ENCODE data around the gene RBM17. TPM values are rescaled to one million over a fixed set of nuclear protein-coding genes. Genes with fewer than 3 reads are reported as not detected.
A peak's percentile ranks its signal among the peaks of the same experiment; 100 is the strongest.

RBM17 gene
- total RNA-seq, 1 experiment from 2014 or later: 28.4 TPM

- H3K36me3 ChIP-seq (ENCODE audit: low read depth, low read length): no peaks in the 10 kb centered on the region
- ATAC-seq (no peak), DNase-seq (no peak)
- H3K27me3 ChIP-seq (ENCODE audit: low read length): no peaks in the 10 kb centered on the region
- ChIA-PET CTCF (no interaction called here), POLR2A (ENCODE audit: unreplicated experiment) (no interaction called here)
- intact Hi-C loops (cut with micrococcal nuclease): no loop called here
- H3K79me2 ChIP-seq (ENCODE audit: low read length): peaks cover 11% of the 10 kb centered on the region
- no peaks in the 10 kb centered on the region for H4K20me1 ChIP-seq (ENCODE audit: low read length)
- H3K9ac ChIP-seq (ENCODE audit: low read length): no peak overlapping the region
- no peaks in the 10 kb centered on the region; the same call in 1 of the 2 replicates for H3K4me1 ChIP-seq (ENCODE audit: insufficient read depth, low read length)
- H3F3A ChIP-seq (ENCODE audit: low read length, unreplicated experiment): no peaks in the 10 kb centered on the region
- H3K9me3 ChIP-seq (ENCODE audit: low read length): no peaks in the 10 kb centered on the region
- H2AFZ ChIP-seq (ENCODE audit: low read length): no peak overlapping the region
- TF ChIP-seq EZH2phosphoT487 (IDR thresholded peaks at IDR 0.05; ENCODE audit: borderline replicate concordance, low read length) (no peak), EZH2 (IDR thresholded peaks at IDR 0.05; ENCODE audit: low read length, unreplicated experiment) (no peak)
- TF ChIP-seq, protein P1, sequence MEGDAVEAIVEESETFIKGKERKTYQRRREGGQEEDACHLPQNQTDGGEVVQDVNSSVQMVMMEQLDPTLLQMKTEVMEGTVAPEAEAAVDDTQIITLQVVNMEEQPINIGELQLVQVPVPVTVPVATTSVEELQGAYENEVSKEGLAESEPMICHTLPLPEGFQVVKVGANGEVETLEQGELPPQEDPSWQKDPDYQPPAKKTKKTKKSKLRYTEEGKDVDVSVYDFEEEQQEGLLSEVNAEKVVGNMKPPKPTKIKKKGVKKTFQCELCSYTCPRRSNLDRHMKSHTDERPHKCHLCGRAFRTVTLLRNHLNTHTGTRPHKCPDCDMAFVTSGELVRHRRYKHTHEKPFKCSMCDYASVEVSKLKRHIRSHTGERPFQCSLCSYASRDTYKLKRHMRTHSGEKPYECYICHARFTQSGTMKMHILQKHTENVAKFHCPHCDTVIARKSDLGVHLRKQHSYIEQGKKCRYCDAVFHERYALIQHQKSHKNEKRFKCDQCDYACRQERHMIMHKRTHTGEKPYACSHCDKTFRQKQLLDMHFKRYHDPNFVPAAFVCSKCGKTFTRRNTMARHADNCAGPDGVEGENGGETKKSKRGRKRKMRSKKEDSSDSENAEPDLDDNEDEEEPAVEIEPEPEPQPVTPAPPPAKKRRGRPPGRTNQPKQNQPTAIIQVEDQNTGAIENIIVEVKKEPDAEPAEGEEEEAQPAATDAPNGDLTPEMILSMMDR (conservative IDR thresholded peaks at IDR 0.05; ENCODE audit: low read depth, low read length): no peak
- no peak overlapping the region for H3K4me3 ChIP-seq (ENCODE audit: low read length)
- H3K4me2 ChIP-seq (ENCODE audit: low read length): no peak overlapping the region
- no peaks in the 10 kb centered on the region for H3K9me2 ChIP-seq (replicated peaks; ENCODE audit: low read length)
- no peak overlapping the region for H3K27ac ChIP-seq (ENCODE audit: low read length)
- BruUV-seq (replicated peaks): no TSS peak
Observed at GRCh38 chr10:6146921-6147320, 58.1 kb downstream of the RBM17 start.

- H3K9ac ChIP-seq (ENCODE audit: low read length): no peak overlapping the region
- no peaks in the 10 kb centered on the region for H4K20me1 ChIP-seq (ENCODE audit: low read length)
- H3K27me3 ChIP-seq (ENCODE audit: low read length): no peaks in the 10 kb centered on the region
- no TSS peak for BruUV-seq (replicated peaks)
- no peak overlapping the region for H3K4me2 ChIP-seq (ENCODE audit: low read length)
- no peaks in the 10 kb centered on the region for H3K9me2 ChIP-seq (replicated peaks; ENCODE audit: low read length)
- ChIA-PET CTCF (no interaction called here), POLR2A (ENCODE audit: unreplicated experiment) (no interaction called here)
- TF ChIP-seq, protein P1 (conservative IDR thresholded peaks at IDR 0.05; ENCODE audit: low read depth, low read length): no peak
- TF ChIP-seq EZH2 (IDR thresholded peaks at IDR 0.05; ENCODE audit: low read length, unreplicated experiment) (no peak), EZH2phosphoT487 (IDR thresholded peaks at IDR 0.05; ENCODE audit: borderline replicate concordance, low read length) (no peak)
- no peak for DNase-seq
- H3K4me3 ChIP-seq (ENCODE audit: low read length): no peak overlapping the region
- H3K27ac ChIP-seq (ENCODE audit: low read length): no peak overlapping the region
- no peaks in the 10 kb centered on the region for H3F3A ChIP-seq (ENCODE audit: low read length, unreplicated experiment)
- H3K79me2 ChIP-seq (ENCODE audit: low read length): peaks cover 11% of the 10 kb centered on the region
- no peaks in the 10 kb centered on the region for H3K4me1 ChIP-seq (ENCODE audit: insufficient read depth, low read length)
- H3K9me3 ChIP-seq (ENCODE audit: low read length): no peaks in the 10 kb centered on the region
- ATAC-seq: no peak
- H2AFZ ChIP-seq (ENCODE audit: low read length): no peak overlapping the region
- H3K36me3 ChIP-seq (ENCODE audit: low read depth, low read length): no peaks in the 10 kb centered on the region
- intact Hi-C loops (cut with micrococcal nuclease): no loop called here
Observed at GRCh38 chr10:6148251-6148701, 59.4 kb downstream of the RBM17 start.

DNA sequence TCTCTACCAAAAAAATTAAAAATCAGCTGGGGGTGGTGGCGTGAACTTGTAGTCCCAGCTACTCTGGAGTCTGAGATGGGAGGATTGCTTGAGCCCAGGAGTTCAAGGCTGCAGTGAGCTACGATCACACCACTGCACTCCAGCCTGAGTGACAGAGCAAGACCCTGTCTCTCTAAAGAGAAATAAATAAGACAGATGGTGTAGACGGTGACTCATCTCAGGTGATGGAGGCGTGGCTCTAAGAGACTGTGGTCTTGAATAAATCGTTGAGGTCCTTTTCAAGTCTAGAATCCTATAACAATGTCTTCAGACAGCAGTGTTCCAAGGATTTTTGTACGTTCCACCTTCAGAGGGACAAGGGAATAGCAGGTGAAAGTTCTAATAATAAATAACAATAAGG lies 60.1 kb downstream of the RBM17 start:
- no peak overlapping the region for H3K4me3 ChIP-seq (ENCODE audit: low read length)
- POLR2A ChIA-PET (ENCODE audit: unreplicated experiment): no interaction called here
- H3K79me2 ChIP-seq (ENCODE audit: low read length): peaks cover 11% of the 10 kb centered on the region
- H3K27ac ChIP-seq (ENCODE audit: low read length): no peak overlapping the region
- H3F3A ChIP-seq (ENCODE audit: low read length, unreplicated experiment): no peaks in the 10 kb centered on the region
- no peak overlapping the region for H3K4me2 ChIP-seq (ENCODE audit: low read length)
- no peaks in the 10 kb centered on the region for H3K27me3 ChIP-seq (ENCODE audit: low read length)
- ATAC-seq (no peak), DNase-seq (peak; percentile 16)
- no peaks in the 10 kb centered on the region for H3K9me2 ChIP-seq (replicated peaks; ENCODE audit: low read length)
- CTCF ChIA-PET: no interaction called here
- H3K36me3 ChIP-seq (ENCODE audit: low read depth, low read length): no peaks in the 10 kb centered on the region
- H3K9me3 ChIP-seq (ENCODE audit: low read length): no peaks in the 10 kb centered on the region
- TF ChIP-seq, protein P1 (conservative IDR thresholded peaks at IDR 0.05; ENCODE audit: low read depth, low read length): no peak
- no peak for TF ChIP-seq EZH2 (IDR thresholded peaks at IDR 0.05; ENCODE audit: low read length, unreplicated experiment)
- no peak for TF ChIP-seq EZH2phosphoT487 (IDR thresholded peaks at IDR 0.05; ENCODE audit: borderline replicate concordance, low read length)
- no peaks in the 10 kb centered on the region for H3K4me1 ChIP-seq (ENCODE audit: insufficient read depth, low read length)
- intact Hi-C loops (cut with micrococcal nuclease): no loop called here
- no peaks in the 10 kb centered on the region for H4K20me1 ChIP-seq (ENCODE audit: low read length)
- no TSS peak for BruUV-seq (replicated peaks)
- no peak overlapping the region for H2AFZ ChIP-seq (ENCODE audit: low read length)
- H3K9ac ChIP-seq (ENCODE audit: low read length): no peak overlapping the region

Data from PC-3 (cell line).